IPS DF 4.7 (cell line): ENCODE data around the gene ZNF618.

ENCODE experiments used
- DNase-seq: peaks from one replicate; pipeline ENCODE4 v3.0.0-alpha.2; 2013; ENCODE audit warnings: low spot score; ENCODE audit errors: extremely low read depth

The ZNF618 gene

DNA sequence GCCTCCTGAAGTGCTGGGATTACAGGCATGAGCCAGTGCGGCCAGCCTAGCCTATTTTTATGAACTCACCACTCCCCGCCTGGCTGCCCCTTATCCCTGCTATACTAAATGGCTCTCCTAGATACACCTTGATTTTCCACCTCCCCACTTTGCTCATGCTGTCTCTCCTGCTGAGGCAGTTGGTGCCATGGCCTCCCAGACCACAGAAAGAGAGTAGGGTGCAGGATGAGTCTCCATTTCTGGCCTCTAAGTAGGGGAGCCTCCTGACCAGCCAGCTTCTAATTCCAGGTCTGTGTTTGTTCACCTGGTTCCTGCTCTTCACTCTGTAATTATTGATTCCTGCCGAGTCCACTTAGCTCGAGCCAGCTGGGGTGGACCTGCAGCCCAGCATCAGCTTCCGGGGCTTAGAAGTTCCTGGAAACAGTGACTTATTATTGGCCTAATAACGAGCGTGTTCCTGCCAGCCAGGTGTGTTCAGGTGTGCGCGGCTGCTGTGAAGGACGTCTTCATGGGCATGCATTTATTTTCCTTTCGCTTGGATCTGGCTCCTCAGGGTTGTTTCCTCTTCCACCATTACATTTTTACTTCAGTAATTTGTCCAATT, 34.0 kb downstream of the ZNF618 start:
- no peak for DNase-seq

DNA sequence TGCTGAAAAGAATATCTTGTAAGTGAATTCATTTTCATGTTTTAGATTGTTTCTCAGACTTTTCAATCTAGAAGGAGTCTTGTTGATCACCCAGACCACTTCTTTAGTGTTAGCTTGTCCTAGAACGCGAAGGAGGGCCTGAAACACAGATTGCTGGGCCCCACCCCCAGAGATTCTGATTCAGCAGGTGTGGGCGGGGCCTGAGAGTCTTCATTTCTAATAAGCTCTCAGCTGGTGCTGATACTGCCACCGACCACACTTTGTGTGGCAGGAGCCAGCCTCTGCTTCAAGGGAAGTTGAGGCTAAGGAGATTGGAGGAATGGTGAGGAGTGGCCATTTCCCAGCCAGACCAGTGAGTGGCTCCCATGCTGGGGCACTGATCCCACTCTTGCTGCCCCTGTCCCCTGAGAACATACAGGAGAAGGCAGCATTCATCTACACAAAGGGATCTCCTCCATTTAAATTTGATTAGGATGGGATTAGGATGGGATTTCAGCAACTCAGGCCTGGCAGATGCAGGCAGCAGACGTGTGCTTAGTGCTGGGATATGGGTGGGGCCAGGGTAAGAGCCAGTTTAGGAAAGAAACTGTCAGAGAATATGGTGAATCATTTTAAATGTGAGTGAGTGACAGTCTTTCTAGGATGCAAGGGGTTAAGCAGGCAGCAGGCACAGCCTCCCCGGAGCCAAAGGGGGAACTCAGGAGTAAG, 35.9 kb downstream of the ZNF618 start:
- DNase-seq = no peak

DNA sequence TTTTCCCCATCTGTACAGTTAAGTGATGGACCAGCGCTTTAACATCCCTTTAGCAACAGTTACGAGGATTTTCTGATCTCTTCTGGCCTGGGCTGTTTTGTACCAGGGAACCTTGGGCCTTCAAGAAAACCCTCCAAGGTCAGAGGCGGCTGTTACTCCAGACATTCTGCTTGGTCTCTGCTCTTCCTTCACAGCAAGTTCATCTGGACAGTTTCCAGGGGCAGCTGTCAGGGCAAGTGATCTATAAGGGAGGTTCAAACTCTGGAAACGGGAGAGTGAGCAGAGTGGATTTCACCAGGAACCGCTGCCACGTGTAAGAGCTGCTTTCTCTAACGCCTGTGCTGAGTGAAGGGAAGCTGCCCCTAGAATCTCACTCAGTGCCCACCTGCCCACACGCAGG, 36.7 kb downstream of the ZNF618 start:
- DNase-seq = no peak

DNA sequence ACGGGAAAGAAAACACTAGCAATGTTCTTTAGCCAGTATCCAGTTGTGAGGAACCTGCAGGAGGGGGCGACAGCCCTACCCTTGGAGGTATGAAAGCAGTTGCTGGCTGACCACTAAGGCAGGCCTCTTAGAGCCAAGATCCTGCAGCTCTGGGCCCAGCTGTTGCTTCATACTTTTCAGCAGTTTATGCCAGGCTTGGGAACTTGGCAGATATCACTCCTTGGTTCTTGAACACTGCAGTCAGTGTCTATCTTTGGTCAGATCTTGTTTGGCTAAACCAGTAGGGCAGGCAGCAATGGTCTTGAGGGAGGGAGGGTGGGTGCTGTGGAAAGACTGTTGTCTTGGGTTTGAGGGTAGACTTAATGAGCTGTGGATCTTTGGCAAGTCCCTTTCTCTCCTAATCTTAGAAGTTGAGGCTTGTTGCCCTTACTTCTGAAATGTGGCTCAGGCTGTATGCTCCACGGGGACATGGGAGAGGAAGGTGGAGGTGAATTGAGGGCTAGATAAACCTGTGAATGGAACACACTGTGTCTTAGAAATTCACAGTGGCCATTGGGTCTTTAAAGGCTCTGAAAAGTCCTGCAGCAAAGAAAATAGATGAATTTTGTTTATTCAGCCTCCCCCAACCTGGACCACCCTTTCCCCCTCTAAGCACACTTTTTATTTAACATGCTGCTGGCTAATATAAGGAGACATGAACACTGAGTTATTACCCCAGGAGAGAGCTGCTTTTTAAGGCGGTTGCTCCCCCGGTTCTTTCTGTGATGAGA, 37.5 kb downstream of the ZNF618 start:
- no peak for DNase-seq

DNA sequence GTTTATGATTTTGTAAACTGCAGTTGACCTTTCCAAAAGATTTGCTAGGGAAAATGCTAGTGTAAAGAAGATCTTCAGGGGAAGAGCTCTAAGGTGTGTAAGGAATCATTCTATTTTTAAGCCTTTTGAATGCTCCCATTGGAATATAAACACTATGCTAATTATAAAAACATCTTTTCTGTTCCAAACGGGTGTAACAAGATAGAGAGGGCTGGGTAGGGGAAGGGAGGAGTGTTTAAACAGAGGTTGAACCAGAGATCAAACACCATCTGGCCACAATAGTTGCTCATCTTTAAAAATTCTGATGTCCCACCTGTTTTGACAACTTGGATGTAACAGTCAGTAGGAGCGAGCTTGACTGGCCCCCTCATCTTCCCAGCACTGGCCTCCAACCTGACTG, 38.4 kb downstream of the ZNF618 start:
- no peak for DNase-seq

DNA sequence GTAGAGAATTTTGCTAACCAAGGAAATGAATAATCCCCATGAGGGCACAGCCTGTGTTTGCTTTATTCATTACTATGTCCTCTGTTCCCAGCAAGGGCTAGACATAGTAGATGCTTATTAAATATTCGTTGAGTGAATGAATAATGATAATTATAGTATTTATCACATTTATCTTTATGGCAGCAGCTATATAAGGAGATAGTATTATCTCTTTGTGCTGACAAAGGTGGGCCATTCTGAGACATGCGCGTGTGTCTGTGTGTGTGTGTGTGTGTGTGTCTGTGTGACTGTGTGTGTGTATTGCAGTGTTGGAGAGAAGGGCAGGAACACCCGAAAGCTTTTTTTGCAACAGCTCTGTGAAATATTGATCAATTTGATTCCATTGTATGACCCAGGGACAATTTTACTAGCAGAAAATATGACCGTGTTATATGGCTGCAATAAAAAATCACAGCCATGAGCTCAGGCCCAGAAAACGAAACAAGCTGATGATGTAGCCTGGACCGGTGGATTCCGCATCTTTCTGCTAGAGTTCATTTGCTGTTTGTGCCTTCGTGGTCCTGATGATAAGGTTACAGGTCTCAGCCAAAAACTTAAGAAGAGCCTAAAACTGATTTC, 39.8 kb downstream of the ZNF618 start:
- no peak for DNase-seq

DNA sequence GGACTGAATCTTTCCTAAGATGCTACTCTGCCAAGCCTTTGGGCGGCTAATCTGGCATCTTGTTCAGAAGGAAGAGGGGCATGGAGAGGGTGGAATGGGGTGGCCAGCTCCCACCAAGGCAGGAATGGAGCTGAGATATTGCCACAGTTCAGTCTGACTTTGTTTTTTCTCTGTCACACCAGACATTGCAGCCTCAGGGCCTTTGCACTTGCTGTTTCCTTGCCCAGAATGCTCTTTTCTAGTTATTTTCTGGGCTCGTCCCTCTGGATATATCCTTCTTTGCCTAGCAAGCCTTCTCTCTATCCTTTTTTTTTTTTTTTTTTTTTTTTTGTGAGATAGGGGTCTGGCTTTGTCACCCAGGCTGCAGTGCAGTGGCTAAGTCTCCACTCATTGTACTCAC, 40.8 kb downstream of the ZNF618 start:
- no peak for DNase-seq

DNA sequence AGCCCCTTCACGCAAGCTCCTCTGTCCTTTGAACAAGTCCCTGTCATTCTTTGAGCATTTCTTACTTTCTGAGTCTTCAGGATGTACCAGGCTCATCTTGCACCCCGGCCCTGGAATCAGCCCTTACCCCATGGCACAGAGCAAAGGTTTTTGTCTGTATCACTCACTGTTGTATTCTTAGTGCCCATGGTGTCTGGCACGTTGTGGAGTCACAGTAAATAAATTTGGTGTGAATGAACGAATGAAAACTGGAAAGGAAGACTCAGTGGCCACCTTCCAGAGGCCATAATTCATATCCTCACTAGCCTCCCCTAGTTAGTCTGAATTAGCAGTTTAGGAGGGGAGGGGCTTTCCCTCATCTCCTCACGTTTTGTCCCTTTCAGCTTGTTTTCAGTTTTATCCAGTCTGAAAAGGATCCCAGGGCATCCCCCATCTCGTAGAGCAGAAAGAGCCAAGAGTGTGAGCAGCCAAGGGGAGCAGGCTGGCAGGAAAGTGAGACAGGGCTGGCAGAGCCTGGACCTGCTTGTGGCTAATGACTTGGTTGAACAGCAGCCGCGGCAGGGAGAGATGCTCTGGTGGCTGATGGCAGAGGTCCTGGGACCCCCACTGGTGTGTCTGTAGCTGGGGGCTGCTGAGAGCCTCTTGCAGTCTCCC, 42.7 kb downstream of the ZNF618 start:
- DNase-seq = no peak

DNA sequence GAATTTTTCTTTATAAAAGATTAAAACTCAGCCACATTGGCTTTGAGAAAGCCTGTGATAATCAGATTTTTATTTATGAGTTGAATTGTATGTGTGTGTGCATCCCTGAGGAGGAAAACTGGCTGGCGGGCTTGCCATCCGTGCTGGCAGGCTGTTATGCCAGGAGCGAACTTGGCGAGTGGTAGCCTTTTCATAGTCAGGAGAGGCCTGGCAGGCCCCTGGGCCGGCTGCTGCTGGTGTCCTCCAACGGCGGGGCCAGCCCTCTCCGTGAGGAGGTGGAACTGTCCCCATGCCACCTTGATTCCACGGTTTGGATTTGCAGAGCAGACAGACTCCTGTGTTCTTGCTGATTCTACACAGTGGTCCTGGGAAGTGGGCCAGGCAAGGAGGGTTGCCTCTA, 43.3 kb downstream of the ZNF618 start:
- DNase-seq = no peak

DNA sequence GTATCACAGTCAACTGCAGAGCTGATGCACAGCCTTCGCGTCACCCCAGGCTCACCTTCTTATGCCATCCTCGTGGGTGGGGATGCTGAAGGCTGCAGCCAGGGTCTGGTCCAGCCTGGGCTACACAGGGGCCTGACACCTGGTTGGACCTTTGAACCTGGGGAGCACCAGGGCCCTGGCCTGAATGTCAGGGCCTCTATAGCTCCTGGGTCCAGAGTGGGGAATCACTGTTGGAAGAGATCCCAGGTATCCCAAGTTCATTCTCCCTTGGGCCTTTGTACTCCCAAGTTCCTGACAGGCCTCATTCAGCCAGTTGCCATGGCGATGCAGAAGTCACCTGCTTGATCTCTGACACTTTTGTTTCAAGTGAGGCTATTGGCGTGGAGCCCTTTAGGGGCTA, 43.8 kb downstream of the ZNF618 start:
- DNase-seq = no peak

DNA sequence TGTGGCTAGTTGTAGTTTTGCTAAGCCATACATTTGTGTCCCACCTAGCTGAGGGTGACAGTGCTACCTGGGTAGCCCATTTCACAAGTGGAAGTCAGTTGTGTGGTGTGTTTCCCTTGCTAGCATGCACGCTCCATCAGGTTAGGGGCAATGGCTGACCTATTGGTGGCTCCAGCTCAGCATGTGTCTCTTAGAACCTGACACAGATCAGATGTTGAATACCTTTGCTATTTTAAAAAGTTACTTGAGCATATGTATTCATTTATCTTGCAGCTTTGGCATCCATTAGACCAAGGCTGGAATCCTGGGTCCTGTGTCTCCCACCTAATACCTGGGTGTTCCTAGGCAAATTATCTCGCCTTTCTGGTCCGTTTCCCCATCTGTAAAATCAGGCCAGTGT, 44.8 kb downstream of the ZNF618 start:
- DNase-seq = no peak

DNA sequence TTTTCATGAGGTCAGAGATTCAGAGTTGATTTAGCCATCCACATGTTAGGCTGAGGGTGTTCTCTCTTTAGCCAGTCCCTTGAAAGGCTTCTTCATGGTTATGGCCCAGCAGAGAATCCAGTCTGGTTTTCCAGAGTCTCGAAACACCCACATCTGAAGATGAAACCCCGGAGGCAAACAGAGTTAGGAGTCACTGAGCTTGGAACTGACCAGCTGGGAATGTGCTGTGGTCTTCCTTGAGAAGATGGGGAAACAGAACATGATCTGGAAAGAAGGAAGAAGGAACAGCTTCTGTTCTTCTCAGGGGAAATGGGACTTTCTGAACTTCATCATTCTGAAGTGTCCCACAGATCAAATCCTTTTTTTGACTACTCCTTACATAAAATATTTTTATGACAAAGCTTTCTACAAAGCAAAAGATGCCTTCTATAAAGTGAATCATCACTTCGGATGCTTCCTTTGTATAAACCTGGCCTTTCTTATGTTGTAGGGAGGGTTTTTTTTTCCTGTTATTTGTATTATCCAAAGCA, 45.4 kb downstream of the ZNF618 start:
- DNase-seq = no peak

DNA sequence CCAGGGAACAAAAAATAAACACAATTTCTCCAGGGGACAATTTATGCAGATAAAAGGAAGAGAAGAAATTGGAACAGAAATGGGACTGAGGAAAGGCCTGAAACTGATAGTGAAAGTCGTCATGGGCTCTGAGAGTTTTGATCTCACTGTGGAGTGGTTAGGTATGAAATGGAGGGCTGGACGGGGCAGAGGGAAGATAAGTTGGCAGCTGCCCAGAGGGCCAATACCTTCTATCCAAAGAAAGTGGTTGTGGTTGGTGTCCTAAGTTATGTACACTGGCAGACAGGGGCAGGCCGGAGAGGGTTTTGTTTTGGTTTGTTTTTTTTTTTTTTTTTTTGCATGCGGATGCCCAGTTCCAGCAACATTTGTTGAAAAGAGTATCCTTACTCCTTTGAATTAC, 46.1 kb downstream of the ZNF618 start:
- DNase-seq = no peak

DNA sequence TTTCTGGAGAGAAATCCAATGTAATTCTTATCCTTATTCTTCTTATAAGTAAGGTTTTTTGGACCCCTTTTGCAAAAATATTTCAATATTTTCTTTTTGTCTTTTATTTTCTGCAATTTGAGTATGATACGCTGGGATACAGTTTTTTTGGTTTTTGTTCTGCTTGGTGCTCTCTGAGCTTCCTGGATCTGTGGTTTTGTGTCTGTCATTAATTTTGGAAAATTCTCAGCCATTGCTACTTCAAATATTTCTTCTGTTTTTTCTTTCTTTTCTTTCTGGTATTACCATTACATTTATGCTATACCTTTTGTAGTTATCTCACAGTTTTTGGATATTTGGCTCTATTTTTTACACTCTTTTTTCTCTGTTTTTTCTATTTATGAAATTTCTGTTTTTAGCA, 50.1 kb downstream of the ZNF618 start:
- DNase-seq = no peak

DNA sequence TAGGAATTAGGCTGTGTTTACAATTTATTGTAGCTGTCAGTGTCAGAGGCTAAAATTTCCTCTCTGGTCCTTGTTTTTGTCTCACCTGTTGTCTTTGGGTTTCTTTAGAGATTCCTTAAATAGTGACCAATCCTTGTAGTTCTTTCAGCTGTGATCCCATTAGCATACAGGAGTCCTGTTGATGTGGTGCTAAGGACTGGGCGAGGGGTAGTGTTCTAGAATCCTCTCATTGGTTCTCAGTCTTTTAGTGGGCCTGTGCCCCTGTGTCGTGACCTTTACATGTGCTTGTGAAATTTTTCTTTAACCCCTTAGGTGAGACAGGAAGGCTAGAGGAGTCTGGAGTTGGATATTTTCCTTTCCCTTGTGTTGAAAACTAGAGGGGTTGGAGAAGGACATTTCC, 51.2 kb downstream of the ZNF618 start:
- DNase-seq = no peak

DNA sequence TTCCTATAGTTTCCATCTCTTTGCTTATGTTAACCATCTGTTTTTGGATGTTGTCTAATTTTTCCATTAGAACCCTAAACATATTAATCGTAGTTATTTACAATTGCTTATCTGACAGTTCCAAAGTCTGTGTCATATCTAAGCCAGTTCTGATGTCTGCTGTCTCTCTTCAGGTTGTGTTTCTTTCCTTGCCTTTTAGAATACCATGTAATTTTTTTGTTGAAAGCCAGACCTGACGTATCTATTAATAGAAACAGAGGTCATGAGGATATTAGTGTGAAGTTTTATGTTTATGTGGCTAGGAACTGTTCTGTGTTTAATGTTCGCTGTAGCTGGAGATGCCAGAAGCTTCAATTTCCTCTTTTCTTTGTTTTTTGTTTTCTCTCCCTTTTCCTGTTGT, 52.2 kb downstream of the ZNF618 start:
- DNase-seq = no peak

DNA sequence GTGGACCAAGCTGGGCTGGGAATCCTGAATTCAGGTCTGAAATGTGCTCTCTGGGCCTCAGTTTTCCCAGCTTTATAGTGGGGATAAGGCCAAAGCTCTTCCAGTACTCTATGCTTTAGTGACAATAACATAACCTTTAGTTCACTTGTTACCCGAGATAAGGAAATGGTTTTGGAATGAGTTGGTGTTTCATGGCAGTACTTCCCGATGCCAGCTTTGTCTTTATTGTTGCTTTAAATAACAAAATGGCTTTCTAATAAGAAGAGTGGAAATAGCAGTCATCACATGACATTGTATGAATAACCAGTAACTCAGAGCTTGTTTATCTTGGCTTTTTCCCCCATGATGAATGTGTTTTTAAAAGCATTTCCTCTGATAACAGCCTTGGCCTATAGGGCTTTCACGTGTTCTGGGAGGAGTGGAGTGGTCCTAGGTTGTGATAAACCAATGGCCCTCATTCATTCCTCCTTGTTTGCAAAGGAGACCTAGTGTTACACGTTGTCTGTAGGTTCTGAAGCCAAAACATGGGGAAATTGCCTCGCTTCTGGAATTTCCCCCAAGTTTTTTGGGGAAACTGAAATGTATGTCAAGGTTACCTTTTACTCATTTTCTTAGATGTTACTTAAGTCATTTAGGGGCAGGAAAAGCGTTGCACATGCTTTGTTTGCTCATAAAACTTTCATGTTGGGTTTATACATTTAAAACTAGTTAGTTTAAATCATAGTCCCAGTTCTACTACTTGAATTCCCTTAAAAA, 53.7 kb downstream of the ZNF618 start:
- DNase-seq = no peak

DNA sequence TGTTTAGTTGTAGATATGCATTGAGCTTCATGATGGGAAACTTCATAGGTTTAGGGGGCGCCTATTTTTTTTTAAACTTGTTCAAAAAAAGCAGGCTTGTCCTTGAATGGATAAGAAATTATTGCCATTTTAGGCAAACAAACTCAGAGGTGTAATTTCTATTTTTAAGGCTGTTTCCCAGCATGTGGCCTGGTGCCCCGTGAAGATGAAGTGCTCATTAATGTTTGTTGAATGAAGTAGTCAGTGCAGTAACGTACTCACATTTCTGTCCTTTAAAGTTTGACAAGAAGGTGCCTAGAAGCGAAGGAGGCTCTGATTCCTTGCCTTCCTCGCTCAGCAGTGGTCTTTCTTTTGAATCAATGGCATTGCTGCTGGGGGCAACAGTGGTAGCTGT, 54.3 kb downstream of the ZNF618 start:
- DNase-seq = no peak

DNA sequence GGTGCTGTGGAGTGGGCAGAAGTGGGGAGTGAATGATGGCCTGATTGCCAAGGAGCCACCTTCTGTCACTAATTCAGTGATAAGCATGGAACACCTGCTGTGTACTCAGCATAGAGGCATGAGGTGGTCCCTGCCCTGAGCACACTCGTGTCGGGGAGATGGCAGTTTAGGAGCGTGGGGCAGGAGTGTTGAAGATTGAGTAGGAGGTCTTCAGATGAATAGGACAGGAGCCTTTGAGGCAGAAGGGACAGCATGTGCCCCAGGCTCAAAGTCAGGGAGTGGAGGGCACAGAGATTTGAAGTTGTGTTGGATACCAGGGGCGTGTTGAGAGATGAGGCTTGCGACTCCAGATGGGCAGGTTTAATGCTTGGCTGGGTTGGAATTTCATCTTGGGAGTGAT, 55.0 kb downstream of the ZNF618 start:
- no peak for DNase-seq

DNA sequence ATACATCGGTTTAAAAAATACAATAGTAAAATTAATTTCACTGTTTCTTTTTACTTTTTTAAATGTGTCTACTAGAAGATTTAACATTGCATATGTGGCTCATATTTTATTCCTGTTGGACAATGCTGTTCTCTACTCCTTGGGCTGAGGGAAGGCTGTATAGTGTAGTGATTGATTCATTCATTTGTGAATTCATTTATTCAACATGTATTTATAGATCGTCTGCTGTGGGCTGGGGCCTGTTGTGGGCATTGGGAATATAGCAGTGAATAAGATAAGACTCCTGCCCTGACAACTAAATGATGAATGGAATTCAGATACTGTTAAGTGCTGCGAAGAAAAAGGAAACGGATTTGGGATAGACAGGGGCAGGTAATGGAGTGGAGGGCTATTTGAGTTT, 55.7 kb downstream of the ZNF618 start:
- no peak for DNase-seq
